T47D (cell line): ENCODE data around the gene PCDH1.

Experiments
- DNase-seq, 2 experiments: peaks; one replicate each; pipeline versions ENCODE4 v3.0.0 to v3.0.0-alpha.2; 2011 to 2012; ENCODE audit warnings: low read depth in 1 of 2, low spot score in 1 of 2
- JUND ChIP-seq: IDR thresholded peaks from 2 replicates; pipeline ENCODE4 v1.6.1; 2012; ENCODE audit warnings: low read depth
- in situ Hi-C: cut with HindIII; loops from 2 replicates; pipeline ENCODE4 v1.10.0; 2016; ENCODE audit warnings: low sequenced_read_pairs, low pct_unique_long_range_greater_than_20kb

Gene PCDH1

GRCh38 chr5:141851195-141851874 is 26.9 kb downstream of the PCDH1 start:
- no peak for DNase-seq
- TF ChIP-seq JUND: no peak
- in situ Hi-C loops: no loop called here

GRCh38 chr5:141850786-141851185 is 27.4 kb downstream of the PCDH1 start:
- in situ Hi-C loops: no loop called here
- no peak for TF ChIP-seq JUND
- no peak for DNase-seq

- peak; percentile 74 to 80 for DNase-seq
- in situ Hi-C loops: no loop called here
Observed at GRCh38 chr5:141850244-141850768, 27.9 kb downstream of the PCDH1 start.

GRCh38 chr5:141849415-141850243 is 28.6 kb downstream of the PCDH1 start:
- TF ChIP-seq JUND: no peak
- DNase-seq: peak; percentile 95 to 97
- in situ Hi-C loops: no loop called here

More at GRCh38 chr5:141850244-141850768, 27.9 kb downstream of the PCDH1 start:
- no peak for TF ChIP-seq JUND

GRCh38 chr5:141848744-141849414 is 29.3 kb downstream of the PCDH1 start:
- no peak for TF ChIP-seq JUND
- in situ Hi-C loops: no loop called here
- peak; percentile 70 to 89 for DNase-seq

- TF ChIP-seq JUND: no peak
- no peak for DNase-seq
- in situ Hi-C loops: no loop called here
Observed at GRCh38 chr5:141846031-141846430, 32.2 kb downstream of the PCDH1 start.

- in situ Hi-C loops: no loop called here
- TF ChIP-seq JUND: no peak
- DNase-seq: no peak
Observed at GRCh38 chr5:141845371-141845851, 32.8 kb downstream of the PCDH1 start.

GRCh38 chr5:141844414-141845097 is 33.7 kb downstream of the PCDH1 start:
- in situ Hi-C loops: no loop called here
- TF ChIP-seq JUND: no peak
- no peak for DNase-seq

GRCh38 chr5:141843156-141843927 is 34.9 kb downstream of the PCDH1 start:
- in situ Hi-C loops: no loop called here
- DNase-seq: peak in 1 of 2 experiments; percentile 49

GRCh38 chr5:141841378-141842180 is 36.6 kb downstream of the PCDH1 start:
- no peak for DNase-seq
- no peak for TF ChIP-seq JUND

More at GRCh38 chr5:141843156-141843927, 34.9 kb downstream of the PCDH1 start:
- TF ChIP-seq JUND: no peak

More at GRCh38 chr5:141841378-141842180, 36.6 kb downstream of the PCDH1 start:
- in situ Hi-C loops: no loop called here
